ENCODE data around the gene WDR64.
"Not testable (repeated sequence)": the region's sequence is repeated elsewhere in the genome, so short reads cannot be mapped to it uniquely, and the experiment has no call there.

Gene WDR64

DNA sequence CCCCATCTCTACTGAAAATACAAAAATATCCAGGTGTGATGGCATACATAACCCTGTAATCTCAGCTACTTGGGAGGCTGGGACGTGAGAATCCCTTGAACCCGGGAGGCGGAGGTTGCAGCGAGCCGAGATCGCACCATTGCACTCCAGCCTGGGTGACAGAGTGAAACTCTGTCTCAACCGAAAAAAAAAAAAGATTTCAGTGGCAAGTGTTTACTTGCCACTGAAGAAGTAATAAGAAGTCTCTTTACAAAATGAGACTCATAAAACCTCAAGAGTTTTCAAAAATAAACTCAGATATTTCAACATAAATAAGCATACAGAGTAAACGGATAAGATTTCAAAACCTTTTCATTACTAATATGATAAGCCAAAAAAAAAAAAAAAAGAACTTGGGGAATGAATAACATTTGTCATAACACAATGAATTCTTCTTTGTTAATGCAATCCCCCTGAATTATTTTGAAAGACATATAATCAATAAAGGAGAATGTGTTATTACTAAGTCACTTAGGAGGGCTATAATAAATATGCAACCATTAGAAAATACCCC lies 161.8 kb downstream of the WDR64 start:
- DNase-seq = no peak

DNA sequence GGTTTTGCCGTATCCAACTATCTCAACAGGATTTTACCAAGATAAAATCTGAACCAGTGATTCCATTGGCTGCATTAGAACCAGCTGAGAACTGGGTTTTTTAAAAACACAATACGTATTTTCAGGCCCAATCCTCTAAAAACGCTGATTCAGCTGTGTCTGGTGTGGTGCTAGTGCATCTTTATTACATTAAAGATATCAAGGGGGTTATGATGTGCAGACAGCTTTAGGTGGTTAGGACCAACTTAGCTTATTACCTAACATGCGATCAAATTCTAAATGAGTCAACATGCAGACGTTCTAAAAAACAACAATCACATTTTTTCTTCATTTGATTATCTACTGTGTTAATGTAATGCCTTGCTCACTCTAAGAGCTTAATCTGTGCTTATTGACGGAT lies 163.9 kb downstream of the WDR64 start:
- no peak for DNase-seq

GRCh38 chr1:241817331-241817792 lies 165.3 kb downstream of the WDR64 start:
- DNase-seq = no peak

DNA sequence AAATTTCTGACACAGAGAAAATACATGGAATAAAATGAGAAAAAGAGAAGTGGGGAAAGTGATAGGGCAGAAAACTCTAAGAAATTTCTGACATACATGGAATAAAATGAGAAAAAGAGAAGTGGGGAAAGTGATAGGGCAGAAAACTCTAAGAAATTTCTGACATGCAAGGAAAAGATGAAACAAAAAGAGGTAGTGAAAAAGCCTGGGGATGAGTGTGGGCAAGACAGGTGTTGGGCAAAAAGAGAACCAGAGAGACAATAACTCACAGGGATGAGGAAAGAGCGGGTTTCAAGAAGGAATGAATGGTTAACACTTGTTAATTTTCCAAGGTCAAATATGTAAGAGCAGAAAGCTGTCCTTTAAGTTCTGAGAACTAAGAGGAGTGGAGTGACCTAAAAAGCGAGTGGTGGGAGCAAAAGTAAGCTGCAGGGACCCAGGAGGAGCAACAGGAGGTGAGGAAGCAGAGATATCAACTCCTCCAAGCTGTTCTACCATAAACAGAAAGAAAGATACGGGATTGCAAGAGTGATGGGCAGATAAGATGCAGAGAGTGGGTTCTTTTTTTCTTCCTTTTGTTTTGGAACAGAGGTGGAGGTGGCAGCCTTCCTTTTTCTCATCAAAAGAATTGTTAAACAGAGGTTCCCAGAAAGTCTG lies 166.0 kb downstream of the WDR64 start:
- DNase-seq = no peak

DNA sequence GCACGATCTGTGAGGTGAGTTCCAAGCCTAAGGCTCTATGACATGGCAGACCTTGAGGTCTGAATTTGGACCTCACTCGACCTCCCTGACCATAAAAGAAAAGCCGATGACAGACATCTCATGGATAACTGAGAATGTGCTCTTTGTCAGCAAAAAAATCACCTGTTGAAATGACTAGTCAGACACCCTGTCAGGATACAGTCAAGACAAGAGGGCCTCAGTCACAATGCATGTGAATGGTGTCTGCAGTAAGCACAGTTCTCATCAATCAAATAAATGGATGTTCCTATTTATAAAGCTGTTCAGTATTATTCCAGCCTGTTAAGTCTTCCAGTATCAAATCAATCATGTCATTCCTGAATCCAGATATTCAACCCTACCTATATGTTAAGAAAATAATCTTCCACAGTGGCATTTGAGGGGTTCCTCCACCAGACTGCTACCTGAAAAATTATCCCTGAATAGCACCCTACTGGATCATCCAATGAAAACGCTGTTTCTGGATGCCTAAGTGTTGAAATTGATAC lies 167.3 kb downstream of the WDR64 start:
- no peak for DNase-seq

GRCh38 chr1:241821363-241821762 lies 169.3 kb downstream of the WDR64 start:
- no peak for DNase-seq

GRCh38 chr1:241822846-241823245 lies 170.8 kb downstream of the WDR64 start:
- DNase-seq = no peak

DNA sequence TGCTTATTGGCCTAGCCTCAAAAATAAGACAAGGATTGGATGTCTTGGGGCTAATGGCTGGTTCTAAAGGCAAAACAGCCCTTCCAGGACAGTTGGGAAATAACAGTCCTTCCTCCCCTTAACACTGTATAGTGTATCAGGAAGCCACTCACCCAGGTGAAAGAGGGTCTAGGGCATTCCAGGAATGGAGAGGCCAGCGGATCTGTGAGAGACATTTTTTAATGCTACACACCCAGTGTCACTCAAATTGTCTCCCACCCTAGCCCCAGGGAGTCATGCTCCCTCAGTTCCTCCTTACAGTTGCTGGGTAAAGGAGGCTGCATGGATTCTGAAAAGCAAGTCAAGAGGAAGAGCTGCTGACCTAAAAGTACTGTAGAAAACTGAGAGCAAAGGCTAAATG lies 171.8 kb downstream of the WDR64 start:
- no peak for DNase-seq

DNA sequence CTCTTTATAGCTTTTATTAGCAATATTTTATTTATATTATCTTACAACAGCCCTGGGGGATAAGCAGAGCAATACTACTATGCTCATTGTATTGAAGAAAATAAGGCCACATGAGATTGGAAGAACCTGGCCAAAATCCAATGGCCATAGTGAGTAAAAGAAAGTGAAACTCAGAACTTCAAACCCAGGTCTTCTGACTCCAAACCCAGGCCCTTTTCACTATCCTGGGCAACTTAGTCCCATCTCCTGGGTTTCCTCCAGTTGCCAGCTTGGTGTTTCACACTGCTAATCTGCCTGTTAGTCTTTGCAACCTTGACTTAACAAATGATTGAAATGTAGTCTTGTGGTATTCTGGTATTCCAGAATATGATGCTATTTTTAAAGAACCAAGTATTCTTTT lies 173.5 kb downstream of the WDR64 start:
- DNase-seq = no peak

GRCh38 chr1:241826613-241827012 lies 174.5 kb downstream of the WDR64 start:
- not testable (repeated sequence) for DNase-seq

- no peak for DNase-seq
These were observed 175.2 kb downstream of the WDR64 start for GRCh38 chr1:241827264-241827663.

- no peak for DNase-seq
These were observed 176.5 kb downstream of the WDR64 start for GRCh38 chr1:241828463-241829021.

DNA sequence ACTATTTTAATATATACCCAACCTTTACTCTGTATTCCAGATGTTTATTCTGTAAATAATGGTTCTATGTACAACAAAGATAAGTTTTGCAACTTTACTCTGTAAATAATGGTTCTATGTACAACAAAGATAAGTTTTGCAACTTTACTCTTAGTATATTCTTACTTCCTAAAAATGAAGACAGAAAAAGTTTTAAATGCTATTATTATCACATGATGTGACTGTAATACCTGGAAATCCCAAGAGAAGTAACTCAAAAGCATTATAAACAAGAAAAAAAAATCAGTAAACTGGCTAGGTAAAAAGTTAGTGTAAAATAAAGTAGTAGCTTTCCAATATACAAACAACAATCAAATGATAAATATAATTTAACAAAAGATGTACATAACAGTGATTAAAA lies 177.4 kb downstream of the WDR64 start:
- DNase-seq = no peak

DNA sequence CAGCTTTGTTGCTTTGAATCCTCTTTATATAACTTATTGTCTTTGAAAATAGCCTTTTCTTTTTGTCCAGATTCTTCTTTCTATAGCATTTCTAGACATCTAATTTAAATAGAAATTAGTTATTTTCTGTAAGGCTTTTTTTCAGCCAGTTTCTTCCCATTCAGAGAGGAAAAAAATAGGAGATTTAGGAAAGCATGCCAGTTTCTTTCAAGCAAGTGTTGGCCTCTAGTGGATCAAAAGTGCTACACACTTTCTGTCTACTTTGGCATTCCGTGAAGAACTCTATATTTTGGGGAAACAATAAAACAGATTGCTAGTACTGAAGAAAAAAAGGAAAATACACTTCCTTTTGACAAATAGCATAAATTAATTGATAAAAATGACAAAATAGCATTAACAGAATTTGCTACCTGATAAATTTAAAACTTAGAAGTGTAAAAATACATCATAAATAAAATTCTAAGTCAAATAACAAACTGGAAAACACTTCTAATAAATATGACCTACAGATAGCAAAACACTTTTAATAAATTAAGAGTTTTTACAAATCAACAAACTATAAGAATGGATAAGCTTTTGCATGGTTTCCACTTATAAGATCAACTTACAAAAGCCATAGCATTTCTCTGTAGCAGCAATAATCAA lies 182.8 kb downstream of the WDR64 start:
- DNase-seq = no peak

GRCh38 chr1:241836941-241837340 lies 184.9 kb downstream of the WDR64 start:
- DNase-seq = no peak

DNA sequence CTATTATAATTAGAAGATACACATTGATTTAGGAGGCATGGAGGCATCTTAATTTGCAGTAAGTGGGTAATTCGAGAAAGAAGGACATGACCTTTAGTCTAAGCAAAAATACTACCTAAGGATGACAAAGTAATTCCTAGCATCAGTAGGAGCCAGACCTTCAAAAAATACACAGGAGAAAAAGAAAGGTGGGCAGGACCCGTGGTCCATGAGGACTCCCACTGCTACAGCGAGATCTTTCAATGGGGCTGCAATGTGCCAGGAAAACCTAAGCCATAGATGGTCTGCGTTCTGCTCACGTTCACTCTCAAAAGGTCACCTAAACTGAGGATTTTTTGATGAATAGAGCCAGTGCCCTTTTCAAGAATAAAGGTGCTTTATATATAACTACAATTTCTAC lies 185.3 kb downstream of the WDR64 start:
- DNase-seq = no peak

- no peak for DNase-seq
These were observed 185.8 kb downstream of the WDR64 start for GRCh38 chr1:241837901-241838300.

DNA sequence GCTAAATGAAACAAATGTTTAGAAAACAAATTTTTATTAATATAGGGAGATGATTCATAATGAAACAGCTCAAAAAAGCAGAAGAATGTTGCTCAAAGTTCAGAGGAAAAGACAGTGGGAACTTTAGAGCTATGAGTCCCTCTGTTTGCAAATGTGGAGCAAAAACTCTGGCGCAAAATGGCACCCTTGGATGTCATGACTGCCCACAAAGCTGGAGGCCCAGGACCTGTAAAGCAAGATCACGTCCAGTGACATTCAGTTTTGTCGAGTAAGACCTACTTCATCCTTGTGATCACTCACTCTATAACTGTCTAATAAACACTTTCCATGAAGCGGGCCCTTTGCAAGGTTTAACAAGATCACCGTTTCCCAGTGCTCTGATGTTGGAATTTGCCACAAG lies 186.8 kb downstream of the WDR64 start:
- DNase-seq = no peak

DNA sequence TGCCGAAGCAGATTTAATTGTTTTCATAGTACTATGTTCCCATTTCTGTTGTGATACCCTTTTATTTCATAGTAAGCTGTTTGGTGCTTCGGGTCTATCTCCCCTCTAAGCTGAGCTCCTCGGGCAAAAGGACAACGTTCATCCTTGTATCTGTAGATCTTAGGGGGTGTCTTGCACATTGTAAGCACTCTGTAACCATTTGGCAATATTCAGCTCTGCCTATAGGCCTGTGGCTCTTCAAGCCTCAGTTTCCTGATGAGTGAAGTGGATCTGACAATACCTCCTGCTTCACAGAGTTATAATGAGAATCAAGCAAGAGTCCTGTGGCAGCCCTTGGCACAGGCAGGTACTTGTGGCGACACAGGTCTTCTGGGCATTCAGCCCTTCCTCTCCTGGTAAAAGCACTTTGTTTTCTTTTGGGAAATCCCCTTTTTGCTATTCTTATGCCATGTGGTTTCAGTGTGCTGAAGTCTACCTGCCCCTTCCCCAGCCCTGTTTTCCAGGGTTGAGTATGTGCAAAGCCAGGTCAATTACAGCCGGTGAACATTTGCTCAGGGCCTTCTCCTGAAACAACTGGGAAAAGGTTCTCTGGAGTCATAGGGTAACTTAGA lies 187.4 kb downstream of the WDR64 start:
- no peak for DNase-seq

DNA sequence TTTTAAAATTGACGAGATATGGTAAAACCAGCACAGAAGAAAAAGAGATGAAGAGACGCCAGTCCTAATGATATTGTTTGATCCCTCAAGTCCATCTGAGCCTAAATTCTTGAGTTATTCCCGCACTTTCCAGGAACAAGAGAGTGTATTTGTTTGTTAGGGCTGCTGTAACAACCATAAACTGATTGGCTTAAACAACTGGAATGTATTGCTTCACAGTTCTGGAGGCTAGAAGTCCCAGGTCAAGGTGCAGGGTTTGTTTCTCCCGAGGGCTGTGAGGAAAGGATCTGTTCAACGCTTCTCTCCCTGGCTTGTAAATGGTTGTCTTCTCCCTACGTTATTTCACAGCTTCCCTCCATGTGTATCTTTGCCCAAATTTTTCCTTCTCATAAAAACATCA lies 188.1 kb downstream of the WDR64 start:
- DNase-seq = no peak

DNA sequence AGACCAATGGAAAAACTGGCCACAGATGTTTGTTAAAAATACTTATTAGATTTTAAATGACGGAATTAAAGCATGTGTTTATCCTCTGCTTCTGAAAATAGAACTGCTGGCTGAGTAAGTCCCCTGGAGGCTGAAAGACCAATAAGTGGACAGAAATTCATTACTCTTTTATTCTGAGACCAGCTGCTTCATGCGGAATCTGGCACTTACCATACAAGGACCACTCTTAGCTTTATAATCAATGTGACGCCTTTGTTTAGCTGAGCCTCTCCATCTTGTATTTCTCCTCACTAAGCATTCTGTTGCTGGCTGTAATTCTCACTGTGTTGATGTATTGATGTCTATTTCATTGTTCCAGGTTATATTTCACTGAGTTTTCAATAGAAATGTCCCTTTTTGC lies 189.6 kb downstream of the WDR64 start:
- DNase-seq = no peak

DNA sequence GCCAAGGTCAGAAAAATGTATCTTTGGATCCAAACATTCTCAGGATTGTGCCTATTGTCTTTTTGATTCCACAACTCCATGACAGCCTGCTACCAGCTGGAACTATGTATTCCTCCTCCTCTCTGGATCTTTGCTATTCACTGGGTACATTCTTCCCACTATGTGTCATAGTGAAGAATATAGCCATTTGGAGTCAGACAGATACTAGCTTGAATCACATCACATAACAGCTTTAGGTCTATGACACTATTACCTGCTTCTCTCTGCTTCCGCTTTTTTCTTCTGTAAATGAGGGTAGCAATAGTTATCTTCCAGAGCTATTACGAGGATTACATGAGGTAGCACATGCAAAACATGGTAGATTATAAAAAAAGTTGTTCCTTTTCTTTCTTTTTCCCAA lies 190.5 kb downstream of the WDR64 start:
- DNase-seq = no peak

GRCh38 chr1:241844593-241844992 lies 192.5 kb downstream of the WDR64 start:
- no peak for DNase-seq

GRCh38 chr1:241846375-241846774 lies 194.3 kb downstream of the WDR64 start:
- no peak for DNase-seq
